NCI-H1417 (cell line): ENCODE results near the gene ZBTB33.

ENCODE experiments used
- DNase-seq, 3 experiments: peaks; one replicate each; lab custom pipeline; 2025; lab: John Stamatoyannopoulos, UW

Gene ZBTB33

GRCh38 chrX:120306630-120307029 lies 56.0 kb downstream of the ZBTB33 start:
- no peak for DNase-seq
